ENCODE data around the gene OBSL1.

OBSL1 gene

DNA sequence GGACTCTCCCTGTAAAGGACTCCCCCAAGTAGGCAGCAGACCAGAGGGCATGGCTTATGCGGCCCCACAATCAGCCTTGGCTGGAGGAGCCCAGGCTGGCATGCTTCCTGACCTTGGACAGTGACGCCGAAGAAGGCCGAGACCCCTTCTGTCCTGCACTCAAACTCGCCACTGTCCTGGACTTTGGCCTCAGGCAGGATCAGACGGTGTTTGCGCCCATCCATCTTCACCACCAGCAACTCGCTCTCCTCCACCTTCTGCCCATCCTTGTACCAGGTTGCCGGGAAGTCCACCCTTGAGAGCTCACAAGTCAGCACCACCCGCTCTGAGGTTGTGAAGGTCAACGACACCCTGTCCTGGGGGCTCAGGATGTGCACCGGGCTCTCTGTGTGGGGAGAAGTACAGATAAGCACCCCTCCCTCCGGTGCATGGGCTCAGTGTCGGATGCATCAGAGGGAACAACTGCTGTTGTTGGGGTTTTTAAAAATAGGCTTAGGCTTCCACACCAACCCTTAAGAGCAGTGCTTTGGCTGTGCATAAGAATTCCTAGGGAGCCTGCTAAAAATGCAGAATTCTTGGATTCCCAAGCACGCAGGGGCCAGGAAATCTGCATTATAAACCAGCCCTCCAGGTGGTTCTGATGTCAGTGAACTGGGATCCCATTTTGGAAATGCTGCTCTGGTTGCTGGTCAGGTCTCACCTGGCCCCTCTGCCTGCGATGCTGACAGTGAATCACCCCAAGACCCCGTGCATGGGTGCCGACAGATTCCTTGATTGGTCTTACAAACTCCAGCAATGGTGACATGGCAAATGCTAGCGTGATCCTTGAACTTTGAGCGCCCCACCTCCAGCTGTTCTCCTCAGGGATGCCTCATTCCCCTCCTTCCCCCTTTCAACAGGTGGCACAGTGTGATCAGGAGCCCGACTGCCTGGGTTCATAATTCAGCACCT, 5.9 kb downstream of the OBSL1 start:
- no peak for DNase-seq (ENCODE audit: low read depth in 2 of 2)

DNA sequence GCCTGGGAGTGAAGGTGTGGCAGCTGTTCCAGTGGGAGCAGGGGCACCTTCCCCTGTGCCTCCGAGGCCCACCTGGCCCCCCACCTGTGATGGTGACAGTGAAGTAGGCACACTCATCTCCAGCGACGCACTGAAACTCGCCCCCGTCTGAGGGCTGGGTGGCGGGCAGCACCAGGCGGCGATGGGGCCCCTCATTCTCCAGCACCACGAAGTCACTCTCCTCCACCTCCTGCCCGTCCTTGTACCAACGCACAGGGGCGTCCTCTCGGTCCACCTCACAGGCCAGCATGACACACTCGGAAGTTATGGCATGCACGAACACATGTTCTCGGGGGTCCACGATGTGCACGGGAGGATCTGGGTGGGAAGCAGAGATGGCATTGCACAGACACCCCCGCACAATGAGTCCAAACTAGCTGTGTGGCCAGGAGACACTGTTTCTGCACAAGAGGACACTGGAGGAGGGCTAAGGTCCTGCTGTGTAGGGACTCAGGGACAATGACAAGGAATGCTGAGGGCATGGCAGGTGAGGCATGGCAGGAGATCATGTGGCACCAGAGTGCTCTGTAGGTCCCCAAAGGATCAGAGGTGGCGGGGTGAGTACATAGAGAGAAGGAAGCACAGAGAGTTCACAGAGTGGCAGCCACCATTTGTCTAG, 7.9 kb downstream of the OBSL1 start:
- DNase-seq (ENCODE audit: low read depth in 2 of 2): no peak

DNA sequence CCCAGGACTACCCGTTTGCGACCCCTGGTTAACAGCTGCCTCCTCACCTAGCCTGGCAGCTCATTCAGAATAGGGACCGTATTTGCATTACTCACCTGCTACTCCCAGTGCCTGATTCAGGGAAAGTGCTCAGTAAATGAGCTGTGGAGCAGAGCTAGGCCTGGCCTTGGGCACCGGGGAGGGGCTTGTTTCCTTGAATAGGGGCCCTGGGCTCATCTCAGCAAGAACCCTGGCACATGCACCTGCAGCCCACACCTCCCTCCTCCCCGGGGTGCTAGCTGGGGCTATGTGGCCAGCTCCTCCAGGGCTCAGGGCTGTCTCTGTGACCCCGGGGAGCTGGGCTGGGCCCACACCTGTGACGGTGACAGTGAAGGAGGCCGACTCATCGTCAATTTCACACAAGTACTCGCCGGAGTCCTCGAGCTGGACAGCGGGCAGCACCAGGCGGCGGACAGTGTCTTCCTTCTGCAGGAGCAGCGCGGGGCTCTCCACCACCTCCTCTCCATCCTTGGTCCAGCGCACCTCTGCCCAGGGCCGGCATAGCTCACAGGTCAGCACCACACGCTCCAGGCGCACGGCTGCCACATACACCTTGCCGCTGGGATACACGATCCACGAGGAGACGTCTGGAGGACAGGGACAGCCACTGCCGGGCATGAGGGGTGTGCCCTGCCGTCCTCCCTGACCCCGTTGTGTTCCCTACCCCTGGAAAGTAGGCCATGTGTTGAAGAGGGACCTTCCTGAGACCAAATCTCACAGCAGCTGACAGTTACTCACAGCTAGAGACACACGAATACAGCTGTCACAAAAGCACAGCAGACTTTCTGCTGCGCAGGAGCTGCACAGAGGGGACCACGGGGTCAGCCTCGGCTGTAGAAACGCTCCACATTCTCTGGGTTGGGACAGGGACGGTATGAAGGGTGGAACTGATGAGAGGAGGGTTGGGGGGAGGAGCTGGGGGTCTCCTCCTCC, 9.0 kb downstream of the OBSL1 start:
- no peak for DNase-seq (ENCODE audit: low read depth in 2 of 2)

DNA sequence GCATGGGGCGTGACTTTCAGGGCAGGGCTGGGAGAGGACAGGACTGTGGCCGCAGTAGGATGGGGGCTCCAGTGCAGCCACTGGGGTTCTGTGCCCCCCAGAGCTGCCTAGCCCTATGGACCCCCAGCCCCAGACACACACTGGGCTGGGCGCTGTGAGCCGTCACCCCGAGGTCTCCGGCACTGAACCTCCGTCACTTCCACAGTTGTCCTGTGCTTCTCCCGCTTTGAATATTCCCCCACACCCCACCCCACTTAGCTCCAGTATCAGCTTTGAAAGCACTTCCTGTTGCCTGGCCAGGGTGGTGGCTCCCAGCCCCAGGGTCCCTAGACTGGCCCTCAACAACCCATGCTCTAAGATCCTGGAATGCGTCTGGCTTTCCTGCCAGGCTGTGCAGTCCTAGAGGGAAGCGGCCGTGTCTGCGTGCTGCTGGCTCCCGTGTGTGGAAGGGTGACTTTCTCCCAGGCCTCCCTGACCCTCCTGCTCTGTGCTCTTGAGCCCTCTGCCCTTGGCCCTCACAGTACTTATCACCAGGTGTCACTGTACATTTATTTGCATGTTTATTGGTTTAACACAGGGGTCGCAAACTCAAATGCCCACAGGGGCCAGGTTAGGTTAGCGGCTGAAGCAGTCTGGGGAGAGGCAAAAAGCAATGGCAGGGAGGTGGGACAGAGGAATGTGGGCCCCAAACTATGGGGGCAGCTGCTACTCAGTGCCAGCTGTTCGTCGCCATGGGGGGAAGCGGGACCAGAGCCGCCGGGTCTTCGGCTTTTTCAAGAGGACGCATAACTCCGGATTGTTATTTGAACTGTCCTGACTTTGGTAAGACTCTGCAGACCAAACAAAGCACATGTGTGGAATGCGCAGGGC, 9.9 kb downstream of the OBSL1 start:
- no peak for DNase-seq (ENCODE audit: low read depth in 2 of 2)

DNA sequence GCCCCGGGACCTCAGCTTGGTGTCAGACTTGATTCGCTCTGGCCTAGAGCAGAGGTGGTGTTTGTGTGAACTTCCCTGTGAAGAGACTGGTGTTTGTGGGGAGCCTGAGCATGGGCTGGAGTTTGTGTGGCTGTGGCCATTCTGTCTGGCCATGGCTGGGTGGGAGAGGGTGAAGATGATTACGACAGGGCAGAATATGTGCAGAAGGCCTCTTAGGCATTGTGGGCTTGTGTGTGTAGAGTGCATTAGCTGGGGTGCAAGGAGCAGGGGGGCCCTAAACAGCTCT, 10.5 kb downstream of the OBSL1 start:
- no peak for DNase-seq (ENCODE audit: low read depth in 2 of 2)

DNA sequence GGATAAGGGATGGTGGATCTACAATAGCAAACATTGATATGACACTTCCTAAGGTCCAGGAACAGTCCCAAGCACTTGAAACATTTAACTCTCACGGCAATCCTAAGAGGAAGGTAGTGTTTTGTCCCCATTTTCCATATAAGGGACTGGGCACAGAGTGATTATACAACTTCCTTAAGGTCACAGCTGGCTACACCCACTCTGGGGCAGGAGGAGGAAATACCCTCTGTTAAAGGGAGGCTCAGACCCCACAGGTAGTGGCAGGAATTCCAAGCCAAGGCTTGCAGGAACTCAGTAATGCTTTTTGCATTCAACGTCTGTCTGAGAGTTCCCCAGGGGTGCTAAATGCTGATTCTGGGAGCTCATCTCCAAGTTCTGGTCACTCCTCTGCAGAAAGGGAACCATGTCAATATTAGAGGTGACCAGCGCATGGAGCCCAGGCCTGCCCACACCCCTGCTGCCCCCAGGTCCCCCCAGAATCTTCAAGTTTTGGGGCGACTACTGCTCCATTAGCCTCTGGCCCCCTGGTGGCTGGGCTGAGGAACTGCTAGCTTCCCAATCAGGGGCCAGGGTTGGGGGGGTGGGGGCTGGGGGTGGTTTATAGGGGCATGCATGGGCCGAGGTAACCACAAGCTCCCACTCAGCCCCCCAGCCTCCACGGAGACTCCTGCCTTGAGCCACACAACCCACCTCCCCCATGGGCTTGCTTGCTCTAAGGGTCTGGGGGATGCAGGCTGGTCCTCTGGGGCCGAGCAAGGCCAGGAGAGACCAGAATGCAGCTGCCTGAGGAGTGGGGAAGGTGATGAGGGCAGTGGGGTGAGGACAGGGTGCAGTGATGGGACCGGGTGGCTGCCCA, 11.1 kb downstream of the OBSL1 start:
- DNase-seq (ENCODE audit: low read depth in 2 of 2): no peak

DNA sequence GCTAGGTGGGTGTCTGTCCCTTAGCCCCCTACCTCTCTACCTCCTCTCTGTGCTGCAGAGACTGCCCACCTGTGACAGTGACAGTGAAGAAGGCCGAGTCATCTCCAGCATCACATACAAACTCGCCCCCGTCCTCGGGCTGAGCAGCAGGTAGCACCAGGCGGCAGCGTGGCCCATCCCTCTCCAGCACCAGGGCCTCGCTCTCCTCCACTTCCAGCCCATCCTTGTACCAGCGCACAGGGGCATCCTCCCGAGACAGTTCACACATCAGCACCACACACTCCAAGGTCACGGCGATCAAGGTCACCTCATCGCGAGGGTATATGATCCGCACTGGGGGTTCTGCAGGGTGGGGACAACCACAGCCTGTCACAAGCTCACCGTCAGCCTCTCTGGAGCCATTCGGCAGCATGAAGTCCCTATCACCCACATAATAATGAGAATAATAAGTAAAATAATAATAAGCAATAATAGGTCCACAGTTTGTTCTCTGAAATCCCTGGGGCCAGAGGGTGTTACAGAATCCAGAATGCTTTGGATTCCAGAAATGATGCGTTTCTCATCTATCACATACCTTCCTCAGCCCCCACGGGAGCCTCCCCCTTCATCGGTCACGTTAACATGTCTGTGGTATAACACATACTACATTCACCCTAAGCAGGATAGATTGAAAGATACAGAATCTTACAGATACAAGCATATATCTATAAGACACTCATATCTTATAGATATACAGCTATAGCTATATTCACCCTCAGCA, 12.0 kb downstream of the OBSL1 start:
- no peak for DNase-seq (ENCODE audit: low read depth in 2 of 2)

DNA sequence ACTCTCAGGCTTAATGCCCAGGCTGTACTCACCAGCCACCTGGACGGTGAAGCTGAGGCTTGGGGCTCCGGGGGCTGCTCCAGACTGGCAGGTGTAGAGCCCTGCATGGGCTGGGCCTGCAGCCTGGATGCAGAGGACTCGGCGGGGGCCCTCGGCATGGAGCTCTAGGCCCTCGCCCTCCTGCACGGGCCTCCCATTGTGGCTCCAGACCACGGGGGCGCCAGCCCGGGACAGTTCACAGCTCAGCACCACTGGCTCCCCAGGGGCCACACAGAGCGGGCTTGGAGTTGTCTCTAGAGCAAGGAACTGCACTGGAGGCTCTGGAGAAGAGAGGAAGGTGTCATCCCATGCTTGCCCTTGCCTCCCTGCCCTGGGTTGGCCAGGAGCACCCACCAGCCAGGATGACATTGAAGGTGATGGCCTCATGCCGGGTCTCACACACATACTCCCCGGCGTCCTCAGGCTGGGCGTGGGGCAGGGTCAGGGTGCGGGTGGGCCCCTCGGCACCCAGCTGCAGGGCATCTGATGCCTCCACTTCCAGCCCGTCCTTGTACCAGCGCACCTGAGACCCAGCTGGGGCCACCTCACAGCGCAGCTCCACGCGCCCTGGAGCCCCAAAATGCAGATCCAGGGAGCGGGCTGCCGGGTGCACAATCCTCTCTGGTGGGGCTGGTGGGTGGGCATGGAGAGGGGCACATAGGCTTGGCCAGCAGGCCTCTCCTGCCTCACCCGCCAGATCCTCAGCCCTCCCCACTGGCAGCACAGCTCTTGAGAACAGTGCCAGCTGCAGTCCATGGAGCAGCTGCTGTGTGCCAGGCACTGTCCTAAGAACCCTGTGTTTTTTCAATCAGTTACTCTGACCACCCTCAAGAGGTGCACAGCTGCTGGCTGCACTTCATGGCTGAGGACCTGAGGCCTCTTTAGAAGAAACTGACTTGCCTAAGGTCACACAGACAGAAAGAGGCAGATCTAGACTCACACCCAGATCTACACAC, 13.3 kb downstream of the OBSL1 start:
- no peak for DNase-seq (ENCODE audit: low read depth in 2 of 2)

DNA sequence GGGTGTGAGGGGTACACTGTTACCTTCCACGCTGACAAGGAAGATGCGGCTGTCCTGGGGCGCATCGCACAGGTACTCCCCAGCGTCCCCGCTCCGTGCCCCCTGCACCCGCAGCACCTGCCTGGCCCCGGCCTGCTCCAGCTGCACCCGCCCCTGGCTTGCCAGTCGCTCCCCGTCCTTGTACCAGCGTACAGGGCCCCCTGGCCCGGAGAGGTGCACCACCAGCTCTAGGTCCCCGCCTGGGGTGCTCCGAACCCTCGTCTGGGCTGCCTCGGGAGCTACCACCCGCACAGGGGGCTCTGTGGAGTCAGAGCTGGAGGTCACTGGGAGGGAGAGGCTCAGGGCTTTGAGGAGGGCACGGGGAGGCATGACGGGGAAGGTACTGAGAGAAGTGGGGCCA, 14.0 kb downstream of the OBSL1 start:
- no peak for DNase-seq (ENCODE audit: low read depth in 2 of 2)

DNA sequence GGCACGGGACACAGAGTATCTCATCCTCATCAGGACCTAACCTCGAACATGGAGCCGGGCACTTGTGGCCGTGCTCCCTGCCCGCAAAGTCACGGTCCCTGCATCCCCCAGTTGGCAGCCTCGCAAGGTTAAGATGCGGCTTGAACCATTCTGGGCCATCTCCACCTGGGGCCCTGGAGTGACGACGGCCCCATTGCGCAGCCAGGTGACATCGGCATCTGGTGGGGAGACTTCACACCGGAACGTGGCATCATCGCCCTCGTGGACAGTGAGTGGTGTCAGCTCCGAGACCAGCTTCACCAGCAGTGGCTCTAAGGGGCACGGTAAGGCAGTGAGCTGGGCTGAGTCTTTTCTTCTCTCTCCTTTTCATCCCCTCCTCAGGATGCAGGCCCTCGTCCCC, 14.9 kb downstream of the OBSL1 start:
- DNase-seq (ENCODE audit: low read depth in 2 of 2): no peak

DNA sequence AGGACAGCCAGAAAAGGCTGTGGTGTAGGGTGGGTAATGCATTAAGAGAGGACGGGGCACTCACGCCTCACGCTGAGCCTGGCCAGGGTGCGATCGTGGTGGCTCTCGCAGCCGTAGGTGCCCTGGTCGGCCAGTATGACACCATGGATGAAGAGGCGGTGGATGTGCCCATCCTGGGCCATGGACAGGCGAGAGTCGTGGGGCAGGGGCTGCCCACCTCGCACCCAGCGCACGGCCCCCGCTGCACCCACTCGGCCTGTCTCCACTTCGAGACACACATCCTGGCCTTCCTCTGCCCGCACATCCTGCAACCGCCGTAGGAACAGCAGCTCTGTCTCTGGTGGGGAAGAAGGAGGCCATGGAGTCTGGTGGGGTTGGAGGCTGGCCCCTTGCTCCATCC, 15.4 kb downstream of the OBSL1 start:
- no peak for DNase-seq (ENCODE audit: low read depth in 2 of 2)

DNA sequence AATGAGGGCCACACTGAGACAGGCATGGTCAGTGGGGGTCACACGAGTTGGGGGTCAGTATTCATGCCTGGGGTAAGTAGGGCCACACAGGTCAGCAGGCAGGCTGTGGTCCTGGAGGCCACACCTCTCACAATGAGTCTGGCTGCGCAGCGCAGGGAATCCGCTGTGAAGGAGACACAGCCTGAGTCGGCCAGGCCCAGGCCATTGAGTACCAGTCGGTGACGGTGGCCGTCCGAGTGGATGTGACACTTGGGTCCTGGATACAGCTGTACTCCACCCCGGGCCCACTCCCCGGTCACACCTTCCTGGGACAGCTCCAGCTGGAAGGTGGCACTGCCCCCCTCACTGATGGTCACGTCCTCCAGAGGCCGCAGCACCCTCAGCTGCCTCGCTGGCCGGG, 17.0 kb downstream of the OBSL1 start:
- DNase-seq (ENCODE audit: low read depth in 2 of 2): no peak

DNA sequence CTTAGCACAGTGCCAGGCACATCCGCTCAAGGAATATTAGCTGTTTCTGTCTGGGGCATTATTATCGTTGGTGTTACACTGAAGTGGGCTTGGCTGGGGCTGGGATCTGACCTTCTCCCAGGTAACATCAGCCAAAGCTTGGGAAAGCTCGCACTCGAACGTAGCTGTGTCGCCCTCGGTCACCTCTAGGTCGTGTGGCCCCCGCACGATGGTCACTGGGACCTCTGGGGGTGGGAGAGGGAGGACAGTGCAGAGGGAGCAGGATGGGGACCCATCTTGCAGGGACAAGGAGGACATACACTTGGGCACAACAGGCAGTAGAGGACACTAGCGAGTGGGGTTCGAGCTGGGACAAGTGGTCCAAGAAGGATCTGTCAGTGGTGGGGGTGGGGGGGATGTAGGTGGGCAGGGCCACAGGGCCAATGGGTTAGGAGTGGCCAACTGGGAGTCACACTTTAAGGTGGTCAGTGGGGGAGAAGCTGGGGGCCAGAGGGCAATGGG, 17.8 kb downstream of the OBSL1 start:
- no peak for DNase-seq (ENCODE audit: low read depth in 2 of 2)

DNA sequence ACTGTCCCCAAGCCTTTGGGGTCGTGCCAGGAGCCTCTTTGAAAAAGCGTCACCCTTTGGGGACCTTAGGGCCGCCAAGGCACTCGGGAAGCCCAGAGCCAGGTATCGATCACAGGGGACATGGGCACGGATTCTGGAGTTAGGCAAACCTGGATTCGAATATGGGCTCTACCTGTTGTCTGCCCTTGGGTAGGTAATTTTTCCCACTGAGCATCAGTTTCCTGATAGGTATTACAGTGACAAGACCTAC, 18.2 kb downstream of the OBSL1 start:
- DNase-seq (ENCODE audit: low read depth in 2 of 2): no peak

DNA sequence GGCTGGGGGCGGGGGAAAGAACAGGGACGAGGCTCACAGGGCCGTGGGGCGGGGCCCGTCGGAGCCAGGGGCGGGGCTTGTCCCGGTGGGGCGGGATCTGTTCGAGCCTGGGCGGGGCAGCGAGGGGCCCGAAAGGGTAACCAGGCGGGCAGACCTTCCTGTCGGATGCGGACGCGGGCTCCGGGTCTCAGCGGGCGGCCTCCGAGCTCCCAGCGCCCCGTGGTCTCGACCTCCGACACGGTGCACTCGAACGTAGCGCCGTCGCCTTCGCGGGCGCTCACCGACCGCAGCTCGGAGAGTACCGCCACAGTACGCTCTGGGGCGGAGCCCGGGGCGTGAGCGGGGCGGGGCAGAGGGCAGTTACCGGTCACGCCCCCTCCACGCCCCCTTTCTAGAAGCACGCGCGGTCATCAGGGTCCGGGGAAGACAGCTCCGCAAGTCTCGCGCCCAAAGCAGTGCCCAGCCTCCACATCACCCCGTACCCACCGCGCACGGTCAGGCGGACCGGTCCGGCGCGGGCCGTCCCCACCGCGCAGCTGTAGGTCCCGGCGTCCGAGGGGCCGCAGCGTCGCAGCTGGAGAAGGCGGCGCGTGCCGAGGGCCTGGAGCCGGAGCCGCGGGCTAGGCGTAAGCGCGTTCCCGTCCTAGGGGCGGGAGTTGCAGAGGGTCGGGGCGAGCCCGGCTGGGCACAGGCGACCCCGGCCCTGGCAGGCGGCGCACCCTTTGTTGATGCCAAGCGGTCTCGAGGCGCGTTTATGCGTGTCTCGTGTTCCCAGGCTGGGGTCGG, 18.8 kb downstream of the OBSL1 start:
- peak in 1 of 2 experiments; percentile 42 for DNase-seq (ENCODE audit: low read depth in 2 of 2)

DNA sequence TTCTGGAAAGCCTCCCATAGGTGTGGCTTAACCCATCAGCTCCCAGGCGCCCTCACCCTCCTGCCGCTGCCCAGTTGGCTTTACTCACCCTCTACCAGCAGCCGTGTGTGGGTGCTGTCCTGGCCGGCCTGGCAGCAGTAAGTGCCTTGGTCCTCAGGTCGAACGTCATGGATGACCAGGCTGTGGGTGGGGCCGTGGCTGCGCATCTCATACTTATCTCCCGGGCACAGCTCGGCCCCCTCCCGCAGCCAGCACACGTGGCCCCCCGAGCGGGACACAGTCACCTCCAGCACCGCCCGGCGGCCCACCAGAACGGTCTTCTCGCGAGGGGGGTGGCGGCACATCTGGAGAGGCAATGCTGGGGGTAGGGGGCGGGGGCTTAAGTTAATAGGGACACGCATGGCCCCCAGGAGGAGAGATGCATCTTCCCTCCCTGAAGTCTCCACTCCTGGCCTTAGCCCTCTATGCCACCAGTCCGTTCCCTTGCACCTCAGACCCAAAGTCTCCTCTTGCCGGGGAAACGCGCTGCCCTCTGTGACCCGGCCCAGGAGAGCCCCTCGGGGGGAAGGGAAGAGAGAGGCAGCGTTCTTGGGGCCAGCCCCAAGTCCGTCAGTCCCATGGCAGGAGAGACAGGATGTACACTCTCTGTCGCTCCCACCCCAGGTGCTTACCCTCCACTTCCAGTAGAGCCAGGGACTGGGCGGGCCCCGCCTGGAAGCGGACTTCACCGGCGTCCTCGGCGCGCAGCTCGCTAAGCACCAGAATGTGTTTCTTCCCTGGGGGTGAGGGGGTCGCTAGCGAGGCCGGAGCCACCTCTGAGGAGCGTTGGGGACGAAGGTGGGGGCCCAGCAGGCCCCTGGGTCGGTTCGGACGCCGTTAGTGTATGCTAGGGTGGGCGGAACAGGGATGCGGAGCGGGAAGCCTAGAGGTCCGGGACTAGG, 19.6 kb downstream of the OBSL1 start:
- no peak for DNase-seq (ENCODE audit: low read depth in 2 of 2)

DNA sequence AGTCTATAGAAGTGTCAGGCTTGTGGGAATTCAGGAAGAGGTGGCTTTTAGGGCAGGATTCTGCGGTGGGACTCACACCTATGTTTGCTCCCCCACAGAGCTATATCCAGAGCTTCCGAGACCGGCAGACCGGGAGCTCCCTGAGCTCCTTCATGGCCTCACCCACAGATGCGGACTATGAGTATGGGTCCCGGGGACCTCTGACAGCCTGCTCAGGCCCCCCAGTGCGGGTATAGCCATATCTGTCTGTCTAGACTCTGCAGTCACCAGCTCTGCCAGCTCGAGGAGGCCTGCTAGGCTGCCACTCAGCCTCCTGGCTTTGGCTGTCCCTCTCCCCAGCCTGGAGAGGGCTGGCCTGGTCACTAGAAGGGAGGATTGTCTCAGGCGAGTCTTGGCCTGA, 21.7 kb downstream of the OBSL1 start:
- no peak for DNase-seq (ENCODE audit: low read depth in 2 of 2)
